ENCODE data around the gene MON2. TPM values are rescaled to one million over a fixed set of nuclear protein-coding genes. Genes with fewer than 3 reads are reported as not detected.

The MON2 gene
- total and polyA plus RNA-seq, 7 donors: 4.9 to 18.2 (median 14.5) TPM

GRCh38 chr12:62643486-62643885 is 176.9 kb downstream of the MON2 start:
- no peak for TF ChIP-seq CTCF (IDR thresholded peaks at IDR 0.05)
- no peaks in the 10 kb centered on the region for H3K36me3 ChIP-seq (ENCODE audit: insufficient read depth in 1 of 2, low read depth in 1 of 2)
- no peaks in the 10 kb centered on the region for H3K4me1 ChIP-seq
- no peaks in the 10 kb centered on the region for H3K9me3 ChIP-seq
- no peak overlapping the region for H3K4me3 ChIP-seq
- intact Hi-C loops (cut with DNase I): no loop called here
- 83 to 88% (median 85%) methylated on average over 2 of the region's 2 CpGs for WGBS, 3 donors
- ATAC-seq (no peak), DNase-seq (no peak)
- no peaks in the 10 kb centered on the region for H3K27me3 ChIP-seq (ENCODE audit: insufficient read depth in 3 of 3, low read length in 2 of 3)
- H3K27ac ChIP-seq: no peak overlapping the region

GRCh38 chr12:62646566-62646965 is 179.9 kb downstream of the MON2 start:
- intact Hi-C loops (cut with DNase I): no loop called here
- WGBS, 3 donors: 96% methylated on average over 8 of the region's 8 CpGs
- Histone ChIP-seq H3K4me3 (no peak overlapping the region), H3K9me3 (no peaks in the 10 kb centered on the region), H3K36me3 (ENCODE audit: insufficient read depth in 1 of 2, low read depth in 1 of 2) (no peaks in the 10 kb centered on the region), H3K4me1 (no peaks in the 10 kb centered on the region), H3K27ac (no peak overlapping the region), H3K27me3 (ENCODE audit: insufficient read depth in 3 of 3, low read length in 2 of 3) (no peaks in the 10 kb centered on the region)
- TF ChIP-seq CTCF (IDR thresholded peaks at IDR 0.05): no peak
- DNase-seq (no peak), ATAC-seq (no peak)

- no peak for TF ChIP-seq CTCF (IDR thresholded peaks at IDR 0.05)
- DNase-seq (peak; percentile 47 to 71), ATAC-seq (peak in 2 of 4 donors; percentile 53 to 55)
- no peaks in the 10 kb centered on the region for H3K9me3 ChIP-seq
- intact Hi-C loops (cut with DNase I): no loop called here
- H3K27me3 ChIP-seq (ENCODE audit: insufficient read depth in 3 of 3, low read length in 2 of 3): no peaks in the 10 kb centered on the region
- 15 to 31% (median 16%) methylated on average over 3 of the region's 3 CpGs for WGBS, 3 donors
- no peaks in the 10 kb centered on the region for H3K4me1 ChIP-seq
- H3K4me3 ChIP-seq: no peak overlapping the region
- H3K36me3 ChIP-seq (ENCODE audit: insufficient read depth in 1 of 2, low read depth in 1 of 2): no peaks in the 10 kb centered on the region
- no peak overlapping the region for H3K27ac ChIP-seq
Measured at GRCh38 chr12:62647586-62647985, 181.0 kb downstream of the MON2 start.

GRCh38 chr12:62649412-62650138 is 182.9 kb downstream of the MON2 start:
- no peaks in the 10 kb centered on the region for H3K4me1 ChIP-seq
- H3K27me3 ChIP-seq (ENCODE audit: insufficient read depth in 3 of 3, low read length in 2 of 3): no peaks in the 10 kb centered on the region
- no peaks in the 10 kb centered on the region for H3K36me3 ChIP-seq (ENCODE audit: insufficient read depth in 1 of 2, low read depth in 1 of 2)
- ATAC-seq: no peak
- intact Hi-C loops (cut with DNase I): no loop called here
- WGBS, 3 donors: 69 to 75% (median 70%) methylated on average over 4 of the region's 4 CpGs
- H3K9me3 ChIP-seq: no peaks in the 10 kb centered on the region
- H3K27ac ChIP-seq: no peak overlapping the region
- H3K4me3 ChIP-seq: no peak overlapping the region
- no peak for TF ChIP-seq CTCF (IDR thresholded peaks at IDR 0.05)
- DNase-seq: no peak

Other genes with a start within 250 kb of the MON2 start
- gene USP15, start 206.4 kb upstream of the MON2 start, total RNA-seq: 10 to 100 TPM; 41.4 to 65.6 (median 50.9) TPM
- gene USP15, start 206.4 kb upstream of the MON2 start, polyA plus RNA-seq: 10 to 100 TPM; 27.6 to 49.2 (median 28.9) TPM

Data from psoas muscle (tissue), 8 donors.